Stimulated activated CD4-positive, alpha-beta T cell treated with anti-CD3 and anti-CD28 coated beads, Interleukin-15, amount 100 ng/mL, for 1 hour (primary cell): ENCODE results near the gene SIGLEC7.

Experiments
- DNase-seq, 2 donors: peaks; one replicate each; pipeline ENCODE4 v3.0.0-alpha.2; 2020; ENCODE audit warnings: low read depth in 1 of 2, low spot score in 1 of 2

Gene SIGLEC7

GRCh38 chr19:51166846-51167490 is 24.9 kb downstream of the SIGLEC7 start:
- DNase-seq = no peak

- no peak for DNase-seq
Observed at GRCh38 chr19:51168564-51169282, 26.6 kb downstream of the SIGLEC7 start.

- peak; percentile 43 to 50 for DNase-seq
Observed at GRCh38 chr19:51169283-51169918, 27.3 kb downstream of the SIGLEC7 start.

GRCh38 chr19:51172223-51172622 is 30.1 kb downstream of the SIGLEC7 start:
- DNase-seq = no peak

GRCh38 chr19:51173681-51174080 is 31.6 kb downstream of the SIGLEC7 start:
- no peak for DNase-seq

GRCh38 chr19:51179256-51179655 is 37.2 kb downstream of the SIGLEC7 start:
- DNase-seq = no peak

- DNase-seq = no peak
Observed at GRCh38 chr19:51181377-51181912, 39.3 kb downstream of the SIGLEC7 start.

GRCh38 chr19:51181913-51182419 is 39.9 kb downstream of the SIGLEC7 start:
- no peak for DNase-seq

GRCh38 chr19:51183629-51184028 is 41.5 kb downstream of the SIGLEC7 start:
- DNase-seq = no peak

GRCh38 chr19:51185069-51185867 is 43.2 kb downstream of the SIGLEC7 start:
- no peak for DNase-seq

- no peak for DNase-seq
Observed at GRCh38 chr19:51185868-51186215, 43.7 kb downstream of the SIGLEC7 start.

- no peak for DNase-seq
Observed at GRCh38 chr19:51186323-51186722, 44.2 kb downstream of the SIGLEC7 start.

GRCh38 chr19:51187395-51188226 is 45.5 kb downstream of the SIGLEC7 start:
- no peak for DNase-seq

- no peak for DNase-seq
Observed at GRCh38 chr19:51188227-51188559, 46.1 kb downstream of the SIGLEC7 start.

GRCh38 chr19:51192689-51193088 is 50.6 kb downstream of the SIGLEC7 start:
- DNase-seq = no peak

GRCh38 chr19:51194527-51195315 is 52.6 kb downstream of the SIGLEC7 start:
- no peak for DNase-seq

GRCh38 chr19:51195316-51195586 is 53.1 kb downstream of the SIGLEC7 start:
- no peak for DNase-seq

GRCh38 chr19:51195616-51196015 is 53.5 kb downstream of the SIGLEC7 start:
- no peak for DNase-seq

- DNase-seq = no peak
Observed at GRCh38 chr19:51196181-51196580, 54.1 kb downstream of the SIGLEC7 start.

GRCh38 chr19:51198641-51199040 is 56.5 kb downstream of the SIGLEC7 start:
- DNase-seq = no peak
